ENCODE results near the gene GBE1.

The GBE1 gene

GRCh38 chr3:81470524-81471278, 290.7 kb downstream of the GBE1 start:
- TF ChIP-seq CTCF (IDR thresholded peaks at IDR 0.05; ENCODE audit: control insufficient read depth, insufficient read depth, low read depth, low read length, missing control alignments): no peak
- DNase-seq (ENCODE audit: low read depth): no peak
- no peak overlapping the region for H3K4me3 ChIP-seq (ENCODE audit: control insufficient read depth, low read depth, low read length)

GRCh38 chr3:81468391-81468790, 293.1 kb downstream of the GBE1 start:
- H3K4me3 ChIP-seq (ENCODE audit: control insufficient read depth, low read depth, low read length): no peak overlapping the region
- no peak for TF ChIP-seq CTCF (IDR thresholded peaks at IDR 0.05; ENCODE audit: control insufficient read depth, insufficient read depth, low read depth, low read length, missing control alignments)
- no peak for DNase-seq (ENCODE audit: low read depth)

- H3K4me3 ChIP-seq (ENCODE audit: control insufficient read depth, low read depth, low read length): no peak overlapping the region
- TF ChIP-seq CTCF (IDR thresholded peaks at IDR 0.05; ENCODE audit: control insufficient read depth, insufficient read depth, low read depth, low read length, missing control alignments): no peak
- DNase-seq (ENCODE audit: low read depth): no peak
Observed at GRCh38 chr3:81466201-81466560, 295.3 kb downstream of the GBE1 start.

GRCh38 chr3:81465510-81466200, 295.8 kb downstream of the GBE1 start:
- no peak overlapping the region for H3K4me3 ChIP-seq (ENCODE audit: control insufficient read depth, low read depth, low read length)
- no peak for DNase-seq (ENCODE audit: low read depth)
- no peak for TF ChIP-seq CTCF (IDR thresholded peaks at IDR 0.05; ENCODE audit: control insufficient read depth, insufficient read depth, low read depth, low read length, missing control alignments)

GRCh38 chr3:81463781-81464180, 297.7 kb downstream of the GBE1 start:
- no peak for DNase-seq (ENCODE audit: low read depth)
- no peak for TF ChIP-seq CTCF (IDR thresholded peaks at IDR 0.05; ENCODE audit: control insufficient read depth, insufficient read depth, low read depth, low read length, missing control alignments)
- no peak overlapping the region for H3K4me3 ChIP-seq (ENCODE audit: control insufficient read depth, low read depth, low read length)

GRCh38 chr3:81462921-81463320, 298.5 kb downstream of the GBE1 start:
- TF ChIP-seq CTCF (IDR thresholded peaks at IDR 0.05; ENCODE audit: control insufficient read depth, insufficient read depth, low read depth, low read length, missing control alignments): no peak
- no peak overlapping the region for H3K4me3 ChIP-seq (ENCODE audit: control insufficient read depth, low read depth, low read length)
- no peak for DNase-seq (ENCODE audit: low read depth)

Measured in AG09309 (cell line).